ENCODE data around the gene NOP14.
"Not testable (repeated sequence)": the region's sequence is repeated elsewhere in the genome, so short reads cannot be mapped to it uniquely, and the experiment has no call there.

DNA sequence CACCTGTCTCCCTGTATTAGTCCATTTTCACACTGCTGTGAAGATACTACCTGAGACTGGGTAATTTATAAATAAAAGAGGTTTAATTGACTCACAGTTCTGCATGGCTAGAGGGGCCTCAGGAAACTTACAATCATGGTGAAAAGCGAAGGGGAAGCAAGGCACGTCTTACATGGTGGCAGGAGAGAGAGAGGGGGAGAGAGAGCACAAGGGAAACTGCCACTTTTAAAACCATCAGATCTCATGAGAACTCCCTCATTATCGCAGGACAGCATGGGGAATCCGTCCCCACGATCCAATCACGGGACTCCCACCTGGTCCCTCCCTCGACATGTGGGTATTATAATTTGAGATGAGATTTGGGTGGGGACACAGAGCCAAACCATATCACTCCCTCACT lies 20.5 kb upstream of the NOP14 start:
- TF ChIP-seq, protein P1, sequence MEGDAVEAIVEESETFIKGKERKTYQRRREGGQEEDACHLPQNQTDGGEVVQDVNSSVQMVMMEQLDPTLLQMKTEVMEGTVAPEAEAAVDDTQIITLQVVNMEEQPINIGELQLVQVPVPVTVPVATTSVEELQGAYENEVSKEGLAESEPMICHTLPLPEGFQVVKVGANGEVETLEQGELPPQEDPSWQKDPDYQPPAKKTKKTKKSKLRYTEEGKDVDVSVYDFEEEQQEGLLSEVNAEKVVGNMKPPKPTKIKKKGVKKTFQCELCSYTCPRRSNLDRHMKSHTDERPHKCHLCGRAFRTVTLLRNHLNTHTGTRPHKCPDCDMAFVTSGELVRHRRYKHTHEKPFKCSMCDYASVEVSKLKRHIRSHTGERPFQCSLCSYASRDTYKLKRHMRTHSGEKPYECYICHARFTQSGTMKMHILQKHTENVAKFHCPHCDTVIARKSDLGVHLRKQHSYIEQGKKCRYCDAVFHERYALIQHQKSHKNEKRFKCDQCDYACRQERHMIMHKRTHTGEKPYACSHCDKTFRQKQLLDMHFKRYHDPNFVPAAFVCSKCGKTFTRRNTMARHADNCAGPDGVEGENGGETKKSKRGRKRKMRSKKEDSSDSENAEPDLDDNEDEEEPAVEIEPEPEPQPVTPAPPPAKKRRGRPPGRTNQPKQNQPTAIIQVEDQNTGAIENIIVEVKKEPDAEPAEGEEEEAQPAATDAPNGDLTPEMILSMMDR (IDR thresholded peaks at IDR 0.05), result not testable (repeated sequence)
- TF ChIP-seq POLR2A (IDR thresholded peaks at IDR 0.05), result not testable (repeated sequence)
